Body of pancreas (tissue), 4 donors: ENCODE measurements around the gene SOCS1.

Experiments
- POLR2A ChIP-seq, 3 donors: fragments of 450-650 bp; IDR thresholded peaks; one replicate each; pipeline ENCODE4 v1.6.1; 2016; ENCODE audit warnings: antibody characterized with exemption in 3 of 3, mild to moderate bottlenecking in 2 of 3
- TF ChIP-seq, protein P1 (sequence below), 7 experiments: fragments of 450-650 bp in 4 of 7; fragments of 200-600 bp in 3 of 7; sonication (generic) in 3 of 7; IDR thresholded peaks; one replicate each; pipeline ENCODE4 v1.5.1; 2016 to 2019; ENCODE audit warnings: antibody characterized with exemption in 7 of 7

- TF ChIP-seq, protein P1, sequence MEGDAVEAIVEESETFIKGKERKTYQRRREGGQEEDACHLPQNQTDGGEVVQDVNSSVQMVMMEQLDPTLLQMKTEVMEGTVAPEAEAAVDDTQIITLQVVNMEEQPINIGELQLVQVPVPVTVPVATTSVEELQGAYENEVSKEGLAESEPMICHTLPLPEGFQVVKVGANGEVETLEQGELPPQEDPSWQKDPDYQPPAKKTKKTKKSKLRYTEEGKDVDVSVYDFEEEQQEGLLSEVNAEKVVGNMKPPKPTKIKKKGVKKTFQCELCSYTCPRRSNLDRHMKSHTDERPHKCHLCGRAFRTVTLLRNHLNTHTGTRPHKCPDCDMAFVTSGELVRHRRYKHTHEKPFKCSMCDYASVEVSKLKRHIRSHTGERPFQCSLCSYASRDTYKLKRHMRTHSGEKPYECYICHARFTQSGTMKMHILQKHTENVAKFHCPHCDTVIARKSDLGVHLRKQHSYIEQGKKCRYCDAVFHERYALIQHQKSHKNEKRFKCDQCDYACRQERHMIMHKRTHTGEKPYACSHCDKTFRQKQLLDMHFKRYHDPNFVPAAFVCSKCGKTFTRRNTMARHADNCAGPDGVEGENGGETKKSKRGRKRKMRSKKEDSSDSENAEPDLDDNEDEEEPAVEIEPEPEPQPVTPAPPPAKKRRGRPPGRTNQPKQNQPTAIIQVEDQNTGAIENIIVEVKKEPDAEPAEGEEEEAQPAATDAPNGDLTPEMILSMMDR (IDR thresholded peaks at IDR 0.05): no peak
- TF ChIP-seq POLR2A (IDR thresholded peaks at IDR 0.05): no peak
These were observed 45.7 kb downstream of the SOCS1 start for GRCh38 chr16:11210260-11210659.
